ENCODE results near the gene HNMT.
"Not testable (repeated sequence)": the region's sequence is repeated elsewhere in the genome, so short reads cannot be mapped to it uniquely, and the experiment has no call there.

The HNMT gene

GRCh38 chr2:137966043-137966442 is 1.8 kb downstream of the HNMT start:
- H3K9me3 ChIP-seq (ENCODE audit: control insufficient read depth, low read depth, low read length) = no peaks in the 10 kb centered on the region
- H3K4me1 ChIP-seq (ENCODE audit: control insufficient read depth, low read depth, low read length) = peaks cover 17% of the 10 kb centered on the region
- H3K4me3 ChIP-seq (ENCODE audit: low read length) = no peak overlapping the region
- H3K36me3 ChIP-seq (ENCODE audit: control insufficient read depth, low read depth, low read length) = no peaks in the 10 kb centered on the region
- H3K27ac ChIP-seq (ENCODE audit: low read length) = no peak overlapping the region
- no peaks in the 10 kb centered on the region for H3K27me3 ChIP-seq (ENCODE audit: control insufficient read depth, insufficient read depth, low read length)
- H3K9ac ChIP-seq (ENCODE audit: low read length) = no peak overlapping the region

GRCh38 chr2:137967042-137967441 is 2.8 kb downstream of the HNMT start:
- Histone ChIP-seq H3K9ac (ENCODE audit: low read length) (no peak overlapping the region), H3K27ac (ENCODE audit: low read length) (no peak overlapping the region), H3K4me3 (ENCODE audit: low read length) (no peak overlapping the region), H3K9me3 (ENCODE audit: control insufficient read depth, low read depth, low read length) (no peaks in the 10 kb centered on the region), H3K4me1 (ENCODE audit: control insufficient read depth, low read depth, low read length) (peaks cover 17% of the 10 kb centered on the region), H3K36me3 (ENCODE audit: control insufficient read depth, low read depth, low read length) (no peaks in the 10 kb centered on the region), H3K27me3 (ENCODE audit: control insufficient read depth, insufficient read depth, low read length) (no peaks in the 10 kb centered on the region)

- Histone ChIP-seq H3K27me3 (ENCODE audit: control insufficient read depth, insufficient read depth, low read length) (no peaks in the 10 kb centered on the region), H3K9me3 (ENCODE audit: control insufficient read depth, low read depth, low read length) (no peaks in the 10 kb centered on the region), H3K36me3 (ENCODE audit: control insufficient read depth, low read depth, low read length) (no peaks in the 10 kb centered on the region), H3K27ac (ENCODE audit: low read length) (no peak overlapping the region), H3K4me1 (ENCODE audit: control insufficient read depth, low read depth, low read length) (peaks cover 14% of the 10 kb centered on the region), H3K9ac (ENCODE audit: low read length) (no peak overlapping the region), H3K4me3 (ENCODE audit: low read length) (no peak overlapping the region)
Measured at GRCh38 chr2:137968477-137969417, 4.5 kb downstream of the HNMT start.

GRCh38 chr2:137969418-137969765 is 5.1 kb downstream of the HNMT start:
- Histone ChIP-seq H3K4me1 (ENCODE audit: control insufficient read depth, low read depth, low read length) (peaks cover 8% of the 10 kb centered on the region), H3K9ac (ENCODE audit: low read length) (no peak overlapping the region), H3K27ac (ENCODE audit: low read length) (no peak overlapping the region), H3K36me3 (ENCODE audit: control insufficient read depth, low read depth, low read length) (no peaks in the 10 kb centered on the region), H3K9me3 (ENCODE audit: control insufficient read depth, low read depth, low read length) (no peaks in the 10 kb centered on the region), H3K4me3 (ENCODE audit: low read length) (no peak overlapping the region), H3K27me3 (ENCODE audit: control insufficient read depth, insufficient read depth, low read length) (no peaks in the 10 kb centered on the region)

GRCh38 chr2:137969876-137970275 is 5.6 kb downstream of the HNMT start:
- no peak overlapping the region for H3K27ac ChIP-seq (ENCODE audit: low read length)
- no peaks in the 10 kb centered on the region for H3K27me3 ChIP-seq (ENCODE audit: control insufficient read depth, insufficient read depth, low read length)
- H3K4me3 ChIP-seq (ENCODE audit: low read length) = no peak overlapping the region
- no peaks in the 10 kb centered on the region for H3K36me3 ChIP-seq (ENCODE audit: control insufficient read depth, low read depth, low read length)
- peaks cover 3% of the 10 kb centered on the region for H3K4me1 ChIP-seq (ENCODE audit: control insufficient read depth, low read depth, low read length)
- H3K9ac ChIP-seq (ENCODE audit: low read length) = no peak overlapping the region
- no peaks in the 10 kb centered on the region for H3K9me3 ChIP-seq (ENCODE audit: control insufficient read depth, low read depth, low read length)

GRCh38 chr2:137971259-137971658 is 7.0 kb downstream of the HNMT start:
- not testable (repeated sequence) for H3K4me3 ChIP-seq (ENCODE audit: low read length); H3K9ac ChIP-seq (ENCODE audit: low read length); H3K27me3 ChIP-seq (ENCODE audit: control insufficient read depth, insufficient read depth, low read length); H3K9me3 ChIP-seq (ENCODE audit: control insufficient read depth, low read depth, low read length); H3K27ac ChIP-seq (ENCODE audit: low read length); H3K36me3 ChIP-seq (ENCODE audit: control insufficient read depth, low read depth, low read length); H3K4me1 ChIP-seq (ENCODE audit: control insufficient read depth, low read depth, low read length)

GRCh38 chr2:137973280-137973679 is 9.0 kb downstream of the HNMT start:
- no peak overlapping the region for H3K4me3 ChIP-seq (ENCODE audit: low read length)
- H3K27ac ChIP-seq (ENCODE audit: low read length) = no peak overlapping the region
- peaks cover 6% of the 10 kb centered on the region for H3K4me1 ChIP-seq (ENCODE audit: control insufficient read depth, low read depth, low read length)
- H3K27me3 ChIP-seq (ENCODE audit: control insufficient read depth, insufficient read depth, low read length) = no peaks in the 10 kb centered on the region
- no peaks in the 10 kb centered on the region for H3K9me3 ChIP-seq (ENCODE audit: control insufficient read depth, low read depth, low read length)
- H3K36me3 ChIP-seq (ENCODE audit: control insufficient read depth, low read depth, low read length) = no peaks in the 10 kb centered on the region
- H3K9ac ChIP-seq (ENCODE audit: low read length) = no peak overlapping the region

GRCh38 chr2:137975280-137976271 is 11.3 kb downstream of the HNMT start:
- Histone ChIP-seq H3K9ac (ENCODE audit: low read length) (no peak overlapping the region), H3K36me3 (ENCODE audit: control insufficient read depth, low read depth, low read length) (no peaks in the 10 kb centered on the region), H3K9me3 (ENCODE audit: control insufficient read depth, low read depth, low read length) (no peaks in the 10 kb centered on the region), H3K4me3 (ENCODE audit: low read length) (no peak overlapping the region), H3K27me3 (ENCODE audit: control insufficient read depth, insufficient read depth, low read length) (no peaks in the 10 kb centered on the region), H3K4me1 (ENCODE audit: control insufficient read depth, low read depth, low read length) (peaks cover 6% of the 10 kb centered on the region), H3K27ac (ENCODE audit: low read length) (no peak overlapping the region)

- Histone ChIP-seq H3K4me3 (ENCODE audit: low read length) (no peak overlapping the region), H3K4me1 (ENCODE audit: control insufficient read depth, low read depth, low read length) (peaks cover 6% of the 10 kb centered on the region), H3K9me3 (ENCODE audit: control insufficient read depth, low read depth, low read length) (no peaks in the 10 kb centered on the region), H3K9ac (ENCODE audit: low read length) (no peak overlapping the region), H3K36me3 (ENCODE audit: control insufficient read depth, low read depth, low read length) (no peaks in the 10 kb centered on the region), H3K27me3 (ENCODE audit: control insufficient read depth, insufficient read depth, low read length) (no peaks in the 10 kb centered on the region), H3K27ac (ENCODE audit: low read length) (no peak overlapping the region)
Measured at GRCh38 chr2:137976274-137976673, 12.0 kb downstream of the HNMT start.

- H3K27ac ChIP-seq (ENCODE audit: low read length) = no peak overlapping the region
- no peaks in the 10 kb centered on the region for H3K9me3 ChIP-seq (ENCODE audit: control insufficient read depth, low read depth, low read length)
- no peak overlapping the region for H3K9ac ChIP-seq (ENCODE audit: low read length)
- no peaks in the 10 kb centered on the region for H3K27me3 ChIP-seq (ENCODE audit: control insufficient read depth, insufficient read depth, low read length)
- no peaks in the 10 kb centered on the region for H3K36me3 ChIP-seq (ENCODE audit: control insufficient read depth, low read depth, low read length)
- H3K4me3 ChIP-seq (ENCODE audit: low read length) = no peak overlapping the region
- peaks cover 6% of the 10 kb centered on the region for H3K4me1 ChIP-seq (ENCODE audit: control insufficient read depth, low read depth, low read length)
Measured at GRCh38 chr2:137977790-137978189, 13.5 kb downstream of the HNMT start.

GRCh38 chr2:137980459-137980858 is 16.2 kb downstream of the HNMT start:
- Histone ChIP-seq H3K27ac (ENCODE audit: low read length) (no peak overlapping the region), H3K27me3 (ENCODE audit: control insufficient read depth, insufficient read depth, low read length) (no peaks in the 10 kb centered on the region), H3K4me3 (ENCODE audit: low read length) (no peak overlapping the region), H3K4me1 (ENCODE audit: control insufficient read depth, low read depth, low read length) (peaks cover 2% of the 10 kb centered on the region), H3K9me3 (ENCODE audit: control insufficient read depth, low read depth, low read length) (no peaks in the 10 kb centered on the region), H3K36me3 (ENCODE audit: control insufficient read depth, low read depth, low read length) (no peaks in the 10 kb centered on the region), H3K9ac (ENCODE audit: low read length) (no peak overlapping the region)
